HepG2 (cell line): Measurements from ENCODE around the gene DPEP2NB.

Source experiments
- CHD2 ChIP-seq: IDR thresholded peaks from 2 replicates; pipeline ENCODE4 v1.6.1; 2011; ENCODE audit warnings: low read depth, low read length, improper control_type of control experiment
- HNRNPK ChIP-seq: fragments of 200-400 bp; formaldehyde crosslinking; IDR thresholded peaks from 2 replicates; pipeline ENCODE4 v1.6.1; 2018; ENCODE audit warnings: low read length, low read depth, moderate library complexity, mild to moderate bottlenecking; ENCODE audit not compliant: poor library complexity, severe bottlenecking
- JUN ChIP-seq: sonication (generic); formaldehyde crosslinking; IDR thresholded peaks from 2 replicates; pipeline ENCODE4 v1.4.0; 2020; ENCODE audit warnings: mild to moderate bottlenecking, missing genetic modification reagents
- KDM4B ChIP-seq: sonication (generic); formaldehyde crosslinking; IDR thresholded peaks from 2 replicates; pipeline ENCODE4 v1.4.0; 2020; ENCODE audit warnings: missing genetic modification reagents
- RNF2 ChIP-seq: fragments of 450-650 bp; conservative IDR thresholded peaks from 2 replicates; pipeline ENCODE4 v1.6.1; 2016; ENCODE audit warnings: low read depth
- SIN3A ChIP-seq: IDR thresholded peaks from 2 replicates; pipeline ENCODE4 v1.6.1; 2011; ENCODE audit warnings: low read depth, mild to moderate bottlenecking, control low read depth, low read length, borderline replicate concordance
- XRCC5 ChIP-seq: fragments of 200-400 bp; formaldehyde crosslinking; optimal IDR thresholded peaks from 2 replicates; pipeline ENCODE3; 2017; ENCODE audit warnings: mild to moderate bottlenecking, low read length
- ZKSCAN1 ChIP-seq: fragments of 150-350 bp; IDR thresholded peaks from 2 replicates; pipeline ENCODE4 v1.6.1; 2014; ENCODE audit warnings: low read length
- ZMYM4 ChIP-seq: sonication (generic); formaldehyde crosslinking; IDR thresholded peaks from 2 replicates; pipeline ENCODE4 v1.8.1; 2023; ENCODE audit warnings: mild to moderate bottlenecking, missing genetic modification reagents
- ZNF251 ChIP-seq: sonication (generic); formaldehyde crosslinking; IDR thresholded peaks from 2 replicates; pipeline ENCODE4 v1.9.0; 2021; ENCODE audit warnings: mild to moderate bottlenecking, missing genetic modification reagents
- TF ChIP-seq, protein P1 (sequence below): sonication (generic); formaldehyde crosslinking; IDR thresholded peaks from 2 replicates; pipeline ENCODE4 v1.5.0; 2020; ENCODE audit warnings: mild to moderate bottlenecking, missing genetic modification reagents, moderate library complexity

DNA sequence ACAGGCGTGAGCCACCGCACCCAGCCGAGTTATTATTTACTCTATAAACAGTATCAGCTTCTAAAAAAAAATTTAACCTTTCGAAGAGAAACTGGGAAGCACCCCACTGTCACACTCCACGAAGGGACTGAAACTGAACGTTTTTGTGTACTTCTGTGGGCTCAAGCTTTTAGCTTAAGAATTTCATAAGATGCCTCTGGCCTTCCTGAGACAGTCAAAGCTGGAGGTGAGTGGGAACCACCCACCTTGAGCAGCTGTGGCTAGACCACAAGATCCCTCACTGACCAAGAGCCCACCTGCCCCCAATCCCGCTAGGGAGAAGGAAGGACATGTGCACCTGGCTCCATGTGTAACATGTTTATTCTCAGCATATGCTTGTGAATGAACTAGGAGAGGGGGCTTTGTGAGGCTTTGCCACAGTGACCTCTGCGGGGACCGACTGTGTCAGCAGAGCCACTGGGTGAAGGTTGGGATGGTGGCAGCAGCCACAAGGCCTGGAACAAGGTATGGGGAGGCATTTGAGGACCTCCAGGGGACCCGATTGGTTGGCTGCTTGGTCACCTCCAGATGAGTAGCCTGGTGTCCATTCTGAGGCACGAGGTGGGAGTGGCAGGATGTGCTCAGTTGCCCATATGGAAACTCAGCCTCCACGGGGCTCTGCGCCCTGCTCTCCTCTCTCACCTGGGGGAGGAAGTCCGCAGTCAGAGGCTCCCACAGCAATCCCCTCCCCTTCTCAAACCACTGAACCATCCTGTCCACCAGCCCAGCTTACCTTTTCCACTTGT, 40.2 kb downstream of the DPEP2NB start:
- TF ChIP-seq RNF2 (no peak), ZMYM4 (CRISPR knock-in tag) (no peak), XRCC5 (no peak), JUN (CRISPR knock-in tag) (no peak), HNRNPK (no peak), ZNF251 (CRISPR knock-in tag) (no peak), SIN3A (no peak), ZKSCAN1 (no peak), CHD2 (no peak), KDM4B (CRISPR knock-in tag) (no peak)
- TF ChIP-seq, protein P1, sequence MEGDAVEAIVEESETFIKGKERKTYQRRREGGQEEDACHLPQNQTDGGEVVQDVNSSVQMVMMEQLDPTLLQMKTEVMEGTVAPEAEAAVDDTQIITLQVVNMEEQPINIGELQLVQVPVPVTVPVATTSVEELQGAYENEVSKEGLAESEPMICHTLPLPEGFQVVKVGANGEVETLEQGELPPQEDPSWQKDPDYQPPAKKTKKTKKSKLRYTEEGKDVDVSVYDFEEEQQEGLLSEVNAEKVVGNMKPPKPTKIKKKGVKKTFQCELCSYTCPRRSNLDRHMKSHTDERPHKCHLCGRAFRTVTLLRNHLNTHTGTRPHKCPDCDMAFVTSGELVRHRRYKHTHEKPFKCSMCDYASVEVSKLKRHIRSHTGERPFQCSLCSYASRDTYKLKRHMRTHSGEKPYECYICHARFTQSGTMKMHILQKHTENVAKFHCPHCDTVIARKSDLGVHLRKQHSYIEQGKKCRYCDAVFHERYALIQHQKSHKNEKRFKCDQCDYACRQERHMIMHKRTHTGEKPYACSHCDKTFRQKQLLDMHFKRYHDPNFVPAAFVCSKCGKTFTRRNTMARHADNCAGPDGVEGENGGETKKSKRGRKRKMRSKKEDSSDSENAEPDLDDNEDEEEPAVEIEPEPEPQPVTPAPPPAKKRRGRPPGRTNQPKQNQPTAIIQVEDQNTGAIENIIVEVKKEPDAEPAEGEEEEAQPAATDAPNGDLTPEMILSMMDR (CRISPR knock-in tag) = no peak
